SU-DHL-6 (cell line): Measurements from ENCODE around the gene SEMG2.

Experiments used
- H2AFZ ChIP-seq: fragments of 200-600 bp; sonication (generic); 2 replicates; pipeline ENCODE4 v1.6.1; 2014; ENCODE audit warnings: low read depth, mild to moderate bottlenecking, moderate library complexity, mixed read lengths, antibody characterized with exemption, low read length; ENCODE audit not compliant: severe bottlenecking
- H3F3A ChIP-seq: fragments of 200-600 bp; shearing (Covaris generic); 2 replicates; pipeline ENCODE4 v1.6.0; 2016; ENCODE audit warnings: antibody characterized with exemption, mild to moderate bottlenecking; ENCODE audit not compliant: insufficient read depth
- H3K27ac ChIP-seq: fragments of 200-600 bp; sonication (generic); 2 replicates; pipeline ENCODE4 v1.5.1; 2016; ENCODE audit warnings: low read depth, mild to moderate bottlenecking, low read length, moderate library complexity, mixed read lengths
- H3K27me3 ChIP-seq: fragments of 200-600 bp; sonication (generic), shearing (Covaris generic); 2 replicates; pipeline ENCODE4 v1.6.0; 2014; ENCODE audit warnings: mild to moderate bottlenecking, low read length
- H3K36me3 ChIP-seq: fragments of 200-600 bp; sonication (generic); 2 replicates; pipeline ENCODE4 v1.6.1; 2014; ENCODE audit warnings: mild to moderate bottlenecking, low read length, mixed read lengths
- H3K4me2 ChIP-seq: fragments of 300-600, 200-600 bp; shearing (Covaris generic), sonication (generic); 2 replicates; pipeline ENCODE4 v1.6.0; 2014; ENCODE audit warnings: low read length, low read depth, mild to moderate bottlenecking; ENCODE audit not compliant: poor library complexity, severe bottlenecking
- H3K4me3 ChIP-seq: fragments of 200-600 bp; sonication (generic); 2 replicates; pipeline ENCODE4 v1.5.1; 2014; ENCODE audit warnings: antibody characterized with exemption, low read length, mild to moderate bottlenecking, mixed read lengths; ENCODE audit not compliant: insufficient read depth, poor library complexity, severe bottlenecking
- H3K79me2 ChIP-seq: fragments of 200-600 bp; sonication (generic); 2 replicates; pipeline ENCODE4 v1.6.1; 2014; ENCODE audit warnings: mild to moderate bottlenecking, low read length, moderate library complexity; ENCODE audit not compliant: insufficient read depth
- H3K9ac ChIP-seq: fragments of 200-600 bp; sonication (generic); 2 replicates; pipeline ENCODE4 v1.7.0; 2014; ENCODE audit warnings: mild to moderate bottlenecking, low read length
- H3K9me2 ChIP-seq: fragments of 200-600 bp; sonication (generic); replicated peaks from 2 replicates; pipeline ENCODE4 v1.6.1; 2014; ENCODE audit warnings: low read length; ENCODE audit not compliant: insufficient read depth
- H3K9me3 ChIP-seq: fragments of 200-600 bp; sonication (generic); 2 replicates; pipeline ENCODE4 v1.6.1; 2014; ENCODE audit warnings: low read length, mixed read lengths; ENCODE audit not compliant: insufficient read depth
- H4K20me1 ChIP-seq: fragments of 200-600 bp; sonication (generic); 2 replicates; pipeline ENCODE4 v1.6.1; 2014; ENCODE audit warnings: low read depth, mild to moderate bottlenecking, antibody characterized with exemption, low read length, moderate library complexity, mixed read lengths
- EZH2phosphoT487 ChIP-seq: fragments of 200-600 bp; sonication (generic), shearing (Covaris generic); conservative IDR thresholded peaks from 2 replicates; pipeline ENCODE4 v1.6.1; 2018; ENCODE audit warnings: mild to moderate bottlenecking, antibody characterized with exemption, low read length, moderate library complexity, mixed read lengths
- TF ChIP-seq, protein P1 (sequence below): fragments of 200-600 bp; sonication (generic); IDR thresholded peaks from one replicate; pipeline ENCODE4 v1.5.1; 2017; ENCODE audit warnings: antibody characterized with exemption, mild to moderate bottlenecking, low read length, moderate library complexity; ENCODE audit not compliant: insufficient read depth, poor library complexity, severe bottlenecking

Gene SEMG2

DNA sequence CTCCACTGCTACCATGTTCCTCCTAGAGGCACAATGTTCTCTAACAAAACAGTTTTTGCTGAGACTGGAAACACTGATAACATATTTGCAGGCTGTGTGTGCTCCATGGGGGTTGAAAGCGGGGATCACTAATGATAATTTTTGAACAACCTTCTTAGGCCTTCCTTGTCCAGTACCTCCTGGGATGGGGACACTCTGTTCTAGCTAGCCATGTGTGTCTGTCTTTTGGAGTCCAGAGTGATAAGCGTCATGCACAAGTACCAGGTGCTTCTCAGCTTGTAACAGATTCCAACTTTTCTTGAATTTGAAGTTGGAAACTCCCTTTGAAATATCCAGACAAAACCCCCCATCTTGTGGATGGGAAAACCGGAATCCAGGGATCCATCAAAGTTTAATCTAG is 31.3 kb upstream of the SEMG2 start:
- Histone ChIP-seq H3K4me3 (no peak overlapping the region), H3K27ac (no peak overlapping the region), H3K79me2 (no peaks in the 10 kb centered on the region), H3K4me2 (no peak overlapping the region), H3K27me3 (no peaks in the 10 kb centered on the region), H3K9me2 (no peaks in the 10 kb centered on the region), H3K36me3 (no peaks in the 10 kb centered on the region), H4K20me1 (no peaks in the 10 kb centered on the region), H2AFZ (no peak overlapping the region), H3K9me3 (no peaks in the 10 kb centered on the region), H3K9ac (no peak overlapping the region), H3F3A (no peaks in the 10 kb centered on the region)
- no peak for TF ChIP-seq EZH2phosphoT487

DNA sequence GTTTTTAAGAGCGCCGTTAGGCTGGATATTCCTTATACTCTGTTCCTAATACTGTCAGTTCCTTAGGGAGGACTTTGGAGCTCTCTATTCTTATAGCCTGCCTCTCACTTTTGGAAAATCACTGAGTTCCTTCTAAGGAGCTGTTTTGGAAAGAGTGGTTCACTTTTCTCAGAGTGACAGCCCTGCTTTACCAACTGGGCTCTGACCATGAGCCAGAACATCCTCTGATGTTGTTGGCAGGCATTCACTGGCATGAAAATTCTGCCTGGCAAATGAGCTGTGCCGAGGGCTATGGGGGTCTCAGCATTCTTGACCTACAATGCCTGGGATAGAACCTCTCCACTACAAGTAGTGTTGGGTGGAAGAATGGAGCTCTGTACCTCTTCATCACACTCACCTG is 29.2 kb upstream of the SEMG2 start:
- no peaks in the 10 kb centered on the region for H3K36me3 ChIP-seq
- no peaks in the 10 kb centered on the region for H3F3A ChIP-seq
- no peak overlapping the region for H3K4me2 ChIP-seq
- no peak overlapping the region for H2AFZ ChIP-seq
- H3K27me3 ChIP-seq: no peaks in the 10 kb centered on the region
- TF ChIP-seq, protein P1, sequence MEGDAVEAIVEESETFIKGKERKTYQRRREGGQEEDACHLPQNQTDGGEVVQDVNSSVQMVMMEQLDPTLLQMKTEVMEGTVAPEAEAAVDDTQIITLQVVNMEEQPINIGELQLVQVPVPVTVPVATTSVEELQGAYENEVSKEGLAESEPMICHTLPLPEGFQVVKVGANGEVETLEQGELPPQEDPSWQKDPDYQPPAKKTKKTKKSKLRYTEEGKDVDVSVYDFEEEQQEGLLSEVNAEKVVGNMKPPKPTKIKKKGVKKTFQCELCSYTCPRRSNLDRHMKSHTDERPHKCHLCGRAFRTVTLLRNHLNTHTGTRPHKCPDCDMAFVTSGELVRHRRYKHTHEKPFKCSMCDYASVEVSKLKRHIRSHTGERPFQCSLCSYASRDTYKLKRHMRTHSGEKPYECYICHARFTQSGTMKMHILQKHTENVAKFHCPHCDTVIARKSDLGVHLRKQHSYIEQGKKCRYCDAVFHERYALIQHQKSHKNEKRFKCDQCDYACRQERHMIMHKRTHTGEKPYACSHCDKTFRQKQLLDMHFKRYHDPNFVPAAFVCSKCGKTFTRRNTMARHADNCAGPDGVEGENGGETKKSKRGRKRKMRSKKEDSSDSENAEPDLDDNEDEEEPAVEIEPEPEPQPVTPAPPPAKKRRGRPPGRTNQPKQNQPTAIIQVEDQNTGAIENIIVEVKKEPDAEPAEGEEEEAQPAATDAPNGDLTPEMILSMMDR: no peak
- no peak for TF ChIP-seq EZH2phosphoT487
- H3K9me3 ChIP-seq: no peaks in the 10 kb centered on the region
- no peak overlapping the region for H3K9ac ChIP-seq
- no peak overlapping the region for H3K4me3 ChIP-seq
- H3K27ac ChIP-seq: no peak overlapping the region
- no peaks in the 10 kb centered on the region for H3K79me2 ChIP-seq
- H4K20me1 ChIP-seq: no peaks in the 10 kb centered on the region
- H3K9me2 ChIP-seq: no peaks in the 10 kb centered on the region

DNA sequence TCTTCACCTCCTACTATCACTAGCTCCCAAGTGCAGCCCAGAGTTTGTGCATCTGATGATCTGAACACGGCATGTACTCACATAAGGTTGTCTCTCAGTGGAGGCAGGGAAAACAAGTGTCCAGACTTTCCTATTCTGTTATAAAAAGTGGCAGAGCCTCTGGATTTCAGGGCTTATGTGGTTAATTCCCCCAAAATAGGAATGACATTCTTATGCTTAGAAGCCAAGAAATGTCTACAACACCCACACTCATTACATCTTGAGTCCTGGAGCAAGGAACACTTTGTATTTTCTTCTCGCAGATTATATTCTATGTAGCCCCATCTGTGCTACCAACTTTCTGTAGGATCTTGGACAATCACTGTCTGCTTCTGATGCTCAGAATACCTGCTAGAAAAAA is 27.8 kb upstream of the SEMG2 start:
- Histone ChIP-seq H3K9me3 (no peaks in the 10 kb centered on the region), H3F3A (no peaks in the 10 kb centered on the region), H3K27ac (no peak overlapping the region), H3K27me3 (no peaks in the 10 kb centered on the region), H3K4me2 (no peak overlapping the region), H2AFZ (no peak overlapping the region), H3K9ac (no peak overlapping the region), H4K20me1 (no peaks in the 10 kb centered on the region), H3K4me3 (no peak overlapping the region), H3K36me3 (no peaks in the 10 kb centered on the region), H3K79me2 (no peaks in the 10 kb centered on the region), H3K9me2 (no peaks in the 10 kb centered on the region)
- no peak for TF ChIP-seq EZH2phosphoT487
- TF ChIP-seq, protein P1: no peak

DNA sequence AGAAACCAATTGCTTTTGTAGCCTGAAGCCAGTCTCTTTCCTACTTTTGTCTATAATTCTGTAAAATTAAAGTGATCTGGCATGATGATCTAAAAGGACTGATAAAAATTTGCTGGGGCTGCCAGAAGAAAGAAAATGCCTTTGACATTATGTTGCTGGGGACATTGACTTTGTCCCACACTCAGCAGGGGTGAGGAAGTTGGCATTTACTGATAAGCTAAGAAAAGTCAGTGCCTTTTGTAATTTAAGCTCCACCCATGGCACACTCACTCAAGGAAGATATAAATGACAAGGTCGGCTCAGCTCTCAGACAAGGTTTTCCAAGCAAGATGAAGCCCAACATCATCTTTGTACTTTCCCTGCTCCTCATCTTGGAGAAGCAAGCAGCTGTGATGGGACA is 14.4 kb upstream of the SEMG2 start, which contains the start of gene SEMG1:
TSS of gene SEMG1 (plus strand) at position 309 of the 400 bp plus-strand sequence. CDS start at position 330, 21 bp downstream.
- Histone ChIP-seq H3K27me3 (no peaks in the 10 kb centered on the region), H3K9me2 (no peaks in the 10 kb centered on the region; the same call in 1 of the 2 replicates), H3K9me3 (0 out of 2 replicates have a peak, but pooled peaks cover 4% of the 10 kb centered on the region), H3K4me2 (no peak within 1 kb of the TSS), H3K4me3 (no peak within 1 kb of the TSS), H2AFZ (no peak within 1 kb of the TSS), H3F3A (no peaks in the 10 kb centered on the region), H3K27ac (no peak within 1 kb of the TSS), H3K36me3 (no peaks in the 10 kb centered on the region), H3K9ac (no peak within 1 kb of the TSS), H4K20me1 (no peaks in the 10 kb centered on the region), H3K79me2 (no peaks in the 10 kb centered on the region)
- TF ChIP-seq, protein P1: no peak
- no peak for TF ChIP-seq EZH2phosphoT487
